Stimulated activated CD8-positive, alpha-beta memory T cell treated with anti-CD3 and anti-CD28 coated beads, Interleukin-15, amount 100 ng/mL, for 1 hour (primary cell): ENCODE results near the gene GGPS1.
"Not testable (repeated sequence)": the region's sequence is repeated elsewhere in the genome, so short reads cannot be mapped to it uniquely, and the experiment has no call there.

Experiments used
- DNase-seq: peaks from one replicate; pipeline ENCODE4 v3.0.0-alpha.2; 2020; ENCODE audit warnings: low read depth

Gene GGPS1

DNA sequence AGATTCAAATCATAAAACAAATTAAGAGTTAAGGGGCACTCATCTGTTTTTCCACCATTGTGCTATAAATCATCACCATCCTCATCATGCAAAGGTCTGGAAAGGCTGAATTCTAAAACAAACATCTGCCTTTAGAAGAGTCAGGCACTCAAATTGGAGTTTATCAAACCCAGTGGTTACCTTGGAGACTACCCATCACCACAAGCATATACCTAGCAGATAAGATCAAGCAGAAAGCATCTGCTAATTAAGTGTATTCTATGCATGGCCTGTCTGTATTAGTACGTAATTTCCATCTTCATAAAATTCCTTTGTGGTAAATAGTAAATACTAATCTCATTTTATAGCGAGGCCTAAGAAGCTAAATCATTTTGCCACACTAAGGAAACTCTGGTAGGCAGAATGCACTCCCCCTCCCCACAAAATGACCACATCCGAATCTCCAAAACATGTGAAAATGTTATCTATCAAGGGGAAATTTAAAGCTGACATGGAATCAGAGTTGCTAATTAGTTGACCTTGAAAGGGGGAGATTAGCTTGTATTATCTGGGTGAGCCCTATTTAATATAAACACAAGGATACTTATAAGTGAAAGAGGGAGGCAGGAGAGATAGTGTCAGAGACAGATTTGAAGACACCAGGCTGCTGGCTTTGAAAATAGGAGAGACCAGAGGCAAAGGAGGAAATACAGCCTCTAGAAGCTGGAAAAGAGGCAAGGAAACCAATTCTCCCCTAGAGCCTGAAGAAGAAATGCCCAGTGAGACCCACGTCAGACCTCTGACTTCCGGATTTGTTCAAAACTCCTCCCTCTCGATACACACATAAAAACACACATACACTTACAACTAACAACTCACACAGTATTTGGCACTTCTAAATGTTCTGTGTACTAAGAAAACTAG is 23.6 kb upstream of the GGPS1 start:
- no peak for DNase-seq

DNA sequence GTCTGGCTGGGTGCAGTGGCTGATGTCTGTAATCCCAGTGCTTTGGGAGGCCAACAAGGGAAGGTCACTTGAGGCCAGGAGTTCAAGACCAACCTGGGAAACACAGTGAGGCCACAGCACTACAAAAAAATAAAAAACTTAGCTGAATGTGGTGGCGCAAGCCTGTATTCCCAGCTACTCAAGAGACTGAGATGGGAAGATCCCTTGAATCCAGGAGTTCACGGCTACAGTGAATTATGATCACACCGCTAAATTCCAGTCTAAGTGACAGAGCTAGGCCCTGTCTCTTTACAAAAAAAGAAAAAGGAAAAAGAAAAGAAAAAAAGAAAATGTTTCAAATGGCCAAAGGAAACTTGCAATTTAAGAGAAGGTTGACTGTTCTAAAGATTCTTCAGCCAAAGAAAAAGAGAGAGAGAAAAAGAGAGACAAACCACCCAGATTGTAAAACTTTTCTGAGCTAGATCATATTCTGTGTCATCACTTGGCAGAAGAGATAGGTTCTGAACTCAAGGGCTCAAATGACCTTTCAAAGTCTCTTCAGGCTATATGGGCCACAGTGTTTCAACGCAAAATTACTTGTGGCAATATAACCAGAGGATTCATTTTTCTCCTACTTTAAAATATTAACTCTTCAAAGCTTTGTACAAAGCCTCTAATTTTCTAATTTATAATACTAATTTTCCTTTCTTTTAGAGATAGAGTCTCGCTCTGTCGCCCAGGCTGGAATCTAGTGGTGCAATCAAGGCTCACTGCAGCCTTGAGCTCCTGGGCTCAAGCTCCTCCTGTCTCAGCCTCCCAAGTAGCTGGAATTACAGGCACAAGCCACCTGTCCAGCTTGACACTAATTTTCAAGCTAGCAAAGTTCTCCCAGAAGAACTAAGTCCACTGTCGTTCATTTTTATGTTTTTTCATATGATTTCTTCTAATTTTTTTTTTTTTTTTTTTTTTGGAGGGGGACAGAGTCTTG is 20.9 kb upstream of the GGPS1 start:
- DNase-seq: no peak

DNA sequence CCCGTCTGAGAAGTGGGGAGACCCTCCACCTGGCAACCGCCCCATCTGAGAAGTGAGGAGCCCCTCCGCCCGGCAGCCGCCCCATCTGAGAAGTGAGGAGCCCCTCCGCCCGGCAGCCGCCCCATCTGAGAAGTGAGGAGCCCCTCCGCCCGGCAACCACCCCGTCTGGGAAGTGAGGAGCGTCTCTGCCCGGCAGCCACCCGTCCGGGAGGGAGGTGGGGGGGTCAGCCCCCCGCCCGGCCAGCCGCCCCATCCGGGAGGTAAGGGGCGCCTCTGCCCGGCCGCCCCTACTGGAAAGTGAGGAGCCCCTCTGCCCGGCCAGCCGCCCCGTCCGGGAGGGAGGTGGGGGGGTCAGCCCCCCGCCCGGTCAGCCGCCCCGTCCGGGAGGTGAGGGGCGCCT is 19.2 kb upstream of the GGPS1 start:
- DNase-seq: not testable (repeated sequence)

DNA sequence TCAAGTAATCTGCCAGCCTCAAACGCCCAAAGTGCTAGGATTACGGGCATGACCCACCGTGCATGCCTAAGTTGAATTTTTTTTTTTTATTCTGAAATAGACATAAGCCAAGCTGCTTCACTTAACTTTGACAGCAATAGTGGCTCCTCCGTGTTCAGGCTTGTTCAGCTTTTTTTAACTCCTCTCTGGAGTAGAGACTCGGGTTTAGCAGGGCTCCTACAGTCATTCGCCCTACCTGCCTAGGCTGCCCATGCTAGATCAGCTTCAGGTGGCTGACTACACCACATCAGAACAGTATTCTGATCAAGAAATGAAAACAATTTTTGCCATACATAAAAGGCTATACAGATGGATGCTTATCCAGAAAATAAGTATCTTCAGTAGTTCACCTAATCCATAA is 15.1 kb upstream of the GGPS1 start:
- DNase-seq: no peak

DNA sequence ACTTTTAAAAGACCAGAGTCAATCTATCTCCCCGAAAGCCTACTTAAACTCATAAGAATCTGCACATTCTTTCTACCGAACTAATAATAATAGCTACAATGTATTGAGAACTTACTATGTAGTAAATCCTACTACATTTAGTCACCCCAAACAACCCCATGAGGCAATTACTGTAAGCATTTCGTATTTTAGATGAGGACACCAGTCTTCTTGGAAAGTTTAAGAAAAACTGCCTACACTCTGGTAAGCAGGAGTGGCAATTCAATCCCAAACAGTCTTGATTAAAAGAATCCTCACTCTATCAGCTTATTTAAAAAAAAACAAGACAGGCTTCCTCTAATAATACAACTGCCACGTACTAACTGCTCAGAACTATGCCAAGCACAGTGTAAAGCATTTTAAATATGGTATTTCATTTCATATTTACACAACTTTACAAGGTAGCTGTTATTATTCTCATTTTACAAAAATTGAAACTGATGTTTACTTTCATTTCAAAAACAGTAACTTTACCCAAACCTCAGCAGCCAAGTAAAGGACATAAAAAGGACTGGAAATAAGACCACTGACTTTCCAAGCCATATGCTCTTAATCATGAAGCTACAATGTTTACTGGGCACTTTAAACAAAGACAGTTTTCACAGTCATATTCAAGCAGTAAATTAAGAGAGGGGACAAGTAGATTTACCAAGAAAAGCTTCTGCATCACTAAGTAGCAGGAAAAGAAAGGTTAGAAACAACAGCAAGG is 14.3 kb upstream of the GGPS1 start:
- DNase-seq: no peak

DNA sequence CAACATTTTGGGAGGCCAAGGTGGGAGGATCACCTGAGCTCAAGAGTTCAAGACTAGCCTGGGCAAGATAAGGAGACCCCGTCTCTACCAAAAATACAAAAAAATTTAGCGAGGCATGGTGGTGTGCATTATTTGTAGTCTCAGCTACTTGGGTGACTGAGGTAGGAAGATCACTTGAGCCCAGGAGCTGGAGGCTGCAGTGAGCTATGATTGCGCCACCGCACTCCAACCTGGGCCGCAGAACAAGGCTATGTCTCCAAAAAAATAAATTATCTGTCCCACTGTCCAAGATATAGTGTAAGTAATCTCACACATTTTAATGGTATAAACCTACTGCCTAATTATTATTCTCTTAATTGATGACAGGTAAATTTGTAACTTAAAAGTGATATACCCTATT is 13.2 kb upstream of the GGPS1 start:
- no peak for DNase-seq

DNA sequence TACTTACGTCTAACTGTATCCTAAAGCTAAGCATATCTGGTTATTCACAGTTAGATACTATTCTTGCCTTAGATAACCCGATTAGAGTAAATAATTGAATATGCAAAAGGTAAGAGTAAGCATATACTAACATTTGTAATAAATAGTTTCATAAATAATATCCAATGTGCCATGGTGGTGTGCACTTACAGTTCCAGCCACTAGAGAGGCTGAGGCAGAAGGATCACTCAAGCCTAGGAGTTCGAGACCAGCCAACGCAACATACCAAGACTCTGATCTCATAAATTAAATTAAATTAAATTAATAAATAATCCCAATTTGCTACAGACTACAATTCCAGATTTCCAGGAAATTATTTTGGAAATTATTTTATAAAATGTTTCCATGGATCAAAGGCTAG is 12.6 kb upstream of the GGPS1 start:
- no peak for DNase-seq

DNA sequence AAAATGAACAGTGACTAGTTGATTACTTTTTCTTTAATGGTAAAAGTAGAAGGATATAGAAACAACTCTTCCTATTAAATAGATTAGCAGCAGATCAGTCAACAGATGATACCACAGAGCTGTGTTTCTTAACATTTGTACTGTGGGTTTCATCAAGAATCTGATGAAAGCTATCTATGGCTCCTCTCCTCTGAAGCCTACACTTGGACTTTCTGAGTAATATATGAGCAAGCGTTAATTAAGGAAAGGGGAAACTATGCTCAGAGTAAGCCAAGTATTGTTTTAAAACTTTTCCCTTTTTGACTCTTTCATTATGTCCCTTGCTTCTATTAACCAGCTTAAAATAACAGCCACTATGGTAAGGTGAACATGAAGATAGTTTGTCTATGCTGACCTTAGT is 11.2 kb upstream of the GGPS1 start:
- no peak for DNase-seq

DNA sequence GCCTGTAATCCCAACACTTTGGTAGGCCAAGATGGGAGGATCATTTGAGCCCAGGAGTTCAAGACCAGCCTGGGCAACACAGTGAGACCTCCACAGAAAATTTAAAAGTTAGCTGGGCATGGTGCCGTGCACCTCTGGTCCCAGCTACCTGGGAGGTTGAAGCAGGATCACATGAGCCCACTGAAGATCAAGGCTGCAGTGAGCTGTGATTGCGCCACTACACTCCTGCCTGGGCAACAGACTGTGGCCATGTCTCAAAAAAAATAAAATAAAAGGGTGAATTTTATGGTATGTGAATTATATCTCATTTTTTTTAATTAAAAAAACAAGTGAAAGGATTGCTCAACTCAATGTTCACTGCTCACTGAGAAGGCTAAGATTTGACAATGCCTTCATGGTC is 9.1 kb upstream of the GGPS1 start:
- DNase-seq: no peak

DNA sequence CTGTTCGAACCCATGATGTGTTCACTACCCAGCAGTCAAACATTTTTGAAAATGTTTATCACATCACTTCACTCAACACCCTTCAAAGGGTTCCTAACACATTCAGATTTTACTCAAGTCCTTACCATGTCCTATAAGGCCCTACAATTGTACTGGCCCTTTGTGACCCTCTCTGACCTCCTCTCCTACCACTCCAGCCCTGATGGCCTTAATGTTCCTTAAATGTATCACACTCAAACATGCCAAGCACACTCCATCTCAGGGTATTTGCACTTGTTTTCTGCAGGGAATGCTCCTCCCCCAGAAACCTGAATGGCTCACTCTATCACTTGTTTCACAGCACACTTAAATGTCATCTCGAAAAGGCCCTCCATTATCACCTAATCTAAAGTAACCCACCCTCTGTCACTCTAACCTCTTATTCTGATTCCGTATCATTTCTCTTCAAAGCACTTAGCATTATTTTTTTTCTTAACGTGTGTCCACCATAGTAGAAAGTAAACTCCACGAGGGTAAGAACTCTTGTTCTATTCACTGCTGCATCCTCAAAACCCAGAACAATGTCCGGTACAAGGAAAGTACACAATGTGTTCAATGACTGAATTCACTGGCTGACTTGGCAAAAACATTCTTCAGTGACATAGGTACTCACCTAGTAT is 7.7 kb upstream of the GGPS1 start:
- DNase-seq: no peak

DNA sequence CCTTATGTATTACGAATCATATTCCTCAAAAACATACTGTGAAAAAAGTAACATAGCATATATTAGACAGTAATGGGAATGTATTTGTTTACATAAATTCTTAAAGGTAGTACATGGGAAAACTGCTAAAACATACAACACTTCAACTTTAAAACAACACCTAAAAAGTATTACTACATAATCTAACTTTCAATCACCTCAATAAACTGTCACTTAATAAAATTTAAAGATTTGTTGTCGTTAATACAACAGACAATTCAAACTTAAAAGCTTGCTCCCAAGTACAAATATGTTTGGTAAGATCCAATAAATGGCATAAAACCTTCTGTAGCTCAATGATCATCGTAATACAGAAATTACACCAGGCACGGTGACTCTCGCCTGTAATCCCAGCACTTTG is 4.1 kb upstream of the GGPS1 start:
- DNase-seq: no peak

DNA sequence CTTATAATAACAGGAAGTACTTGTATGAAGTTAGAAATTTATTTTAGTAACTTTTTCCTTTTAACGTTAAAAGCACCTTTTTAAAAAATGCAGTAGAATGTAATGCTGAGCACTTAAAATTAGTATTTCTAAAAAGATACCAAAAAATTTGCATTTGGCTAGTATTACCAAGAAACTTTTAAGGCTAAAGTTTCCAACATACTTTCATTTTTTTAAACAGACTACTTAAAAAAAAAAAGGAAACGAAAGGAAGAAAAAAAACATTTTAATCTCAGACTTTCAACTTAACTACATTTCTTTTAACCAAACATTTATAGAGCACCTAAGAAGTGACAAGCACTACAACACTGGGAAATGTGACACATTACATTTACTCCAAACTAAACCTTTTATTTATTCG is 3.2 kb upstream of the GGPS1 start:
- no peak for DNase-seq

DNA sequence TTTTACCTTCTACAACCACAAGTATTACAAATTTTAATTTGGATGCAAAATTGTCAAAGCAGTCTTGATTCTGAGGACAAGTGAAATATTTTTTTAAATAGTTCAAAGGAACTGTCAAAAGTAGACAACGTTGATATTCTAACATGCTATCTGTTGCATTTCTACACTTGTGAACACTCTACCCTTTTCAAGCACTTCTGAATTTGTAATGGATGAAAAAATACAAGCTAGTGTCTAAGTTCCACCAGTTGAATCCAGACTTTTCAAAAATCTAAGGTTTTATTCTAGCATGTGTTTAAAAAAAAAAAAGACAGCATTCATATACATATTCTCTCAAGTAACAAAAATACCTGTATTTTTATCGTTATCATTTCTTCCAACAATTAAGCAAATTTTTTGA is 2.5 kb upstream of the GGPS1 start:
- DNase-seq: no peak

DNA sequence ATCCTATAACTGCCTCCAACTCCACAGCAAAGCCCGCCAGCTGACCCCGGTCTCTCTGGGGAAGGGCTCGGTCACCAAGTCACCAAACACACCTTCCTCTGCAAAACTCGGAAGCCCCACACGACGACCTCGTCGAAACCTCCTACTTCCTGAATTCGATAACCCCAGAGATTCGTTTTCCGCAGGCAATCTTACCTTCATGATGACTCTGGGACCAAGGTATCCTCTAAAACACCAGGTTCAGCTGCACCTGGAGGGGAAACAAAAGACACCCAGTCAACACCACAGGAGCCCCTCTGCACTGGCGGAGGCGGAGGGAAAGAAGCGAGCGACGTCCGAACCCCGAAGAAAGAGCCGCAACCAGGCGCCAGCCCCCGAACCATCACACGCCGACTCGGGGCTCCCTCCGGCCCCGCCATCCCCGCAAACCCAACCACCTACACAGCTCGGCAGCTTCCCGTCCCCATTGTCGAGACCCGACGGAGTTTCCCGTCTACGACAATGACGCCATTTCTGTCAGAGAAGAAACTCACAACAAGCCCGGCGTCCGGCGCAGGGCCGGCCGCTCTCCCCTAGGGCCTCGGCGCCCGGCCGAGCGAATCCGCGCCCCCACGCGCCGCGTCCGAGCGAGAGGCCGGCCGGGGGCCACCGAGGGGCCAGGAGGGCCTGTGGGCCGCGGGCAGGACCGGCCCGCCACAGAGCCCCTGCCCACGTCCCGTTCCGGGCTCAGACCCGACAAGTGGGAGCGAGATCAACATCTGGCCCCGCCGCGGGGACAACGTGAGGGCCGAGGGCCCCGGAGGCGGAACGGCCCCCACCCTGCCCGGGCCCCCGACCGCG is 1.4 kb upstream of the GGPS1 start:
- peak; percentile 11 for DNase-seq

DNA sequence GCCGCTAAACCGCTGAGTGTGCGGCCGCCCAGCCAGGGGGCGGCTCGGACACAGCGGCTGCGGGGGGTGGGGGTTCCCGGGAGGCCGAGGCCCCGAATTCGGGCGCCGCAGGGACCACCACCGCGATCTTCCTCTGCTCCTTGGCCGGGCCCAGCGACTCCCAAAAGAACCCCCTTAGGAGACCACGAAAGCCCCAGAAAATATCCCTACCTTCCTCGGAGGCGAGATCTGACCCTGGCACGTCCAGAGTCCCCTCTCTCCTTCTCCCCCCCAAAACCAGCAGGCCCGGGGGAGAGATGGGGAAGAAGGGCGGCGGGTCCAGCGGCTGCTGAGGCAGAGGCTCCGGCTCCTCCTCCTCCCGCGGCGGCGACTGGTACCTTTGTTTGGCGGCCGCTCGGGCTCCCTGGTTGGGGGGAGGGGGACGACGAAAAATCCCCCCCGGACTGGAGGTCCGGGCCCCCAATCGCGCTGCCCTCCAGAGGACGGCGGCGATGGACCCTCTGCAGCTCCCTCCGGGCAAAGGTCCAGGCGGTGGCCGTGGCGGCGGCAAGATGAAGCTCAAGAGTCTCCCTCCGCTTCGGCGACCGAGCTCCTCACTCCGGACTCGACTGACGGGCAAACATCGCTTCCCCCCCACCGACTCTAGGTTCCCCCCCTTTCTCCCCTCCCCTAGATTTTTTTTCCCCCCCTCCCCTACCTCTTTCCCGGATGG is 655 bp upstream of the GGPS1 start, which contains the start of gene ARID4B:
Gene ARID4B (minus strand): TSS at position 621 of the 712 bp plus-strand sequence. CDS start 1,260 bp downstream, outside the sequence.
- DNase-seq: no peak

DNA sequence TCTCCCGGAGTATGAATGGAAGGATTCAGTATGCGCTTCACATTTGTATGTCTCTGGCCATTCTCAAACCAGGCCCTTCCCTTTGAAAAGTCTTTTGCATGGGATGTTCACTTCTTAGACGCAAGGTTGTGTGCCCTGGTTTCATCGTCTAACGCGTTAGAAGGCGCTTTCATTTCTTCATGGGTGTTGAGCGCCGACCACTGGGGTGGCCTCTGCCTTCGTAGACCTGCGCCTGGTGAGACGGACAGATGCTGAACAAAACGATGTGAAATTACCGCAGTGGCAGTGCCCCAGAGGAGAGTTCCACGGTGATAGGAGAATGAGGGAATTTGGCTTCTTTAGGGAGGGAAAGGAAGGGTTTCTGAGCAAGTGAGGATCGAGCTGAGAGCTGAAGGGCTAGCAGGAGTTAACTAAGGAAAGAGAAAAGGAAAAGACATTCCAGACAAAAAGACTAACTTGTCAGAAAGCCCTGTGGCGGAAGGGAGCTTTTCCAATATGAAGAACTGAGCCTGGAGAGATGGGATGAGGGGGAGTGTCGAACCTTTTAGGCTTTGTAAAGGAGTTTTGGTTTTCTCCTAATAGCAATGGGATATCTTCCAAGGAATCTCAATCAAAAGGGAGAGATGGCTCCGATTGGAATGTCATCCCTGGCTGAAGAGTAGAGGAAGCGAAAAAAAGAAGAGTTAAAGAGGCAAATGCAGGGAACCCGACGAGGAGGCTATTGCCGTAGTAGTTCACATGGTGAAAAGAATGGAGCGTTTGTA is 951 bp downstream of the GGPS1 start:
- peak; percentile 20 for DNase-seq

DNA sequence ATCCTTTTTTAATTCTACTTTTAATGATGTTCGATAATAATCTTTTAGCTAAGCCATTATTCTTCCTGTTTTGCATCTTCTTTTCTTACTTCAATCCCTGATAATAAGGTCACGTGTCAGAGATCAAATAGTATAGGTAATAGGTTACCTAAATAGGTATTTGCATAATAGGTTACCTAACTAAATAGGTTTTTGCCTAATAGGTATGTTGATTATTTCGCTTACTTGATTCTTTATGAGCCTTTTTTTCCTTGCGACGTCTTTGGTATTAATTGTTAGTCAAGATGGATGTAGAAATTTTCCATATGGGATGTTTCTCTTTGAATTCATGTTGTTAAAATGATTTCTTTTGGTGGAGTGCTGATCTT is 2.5 kb downstream of the GGPS1 start:
- DNase-seq: no peak

DNA sequence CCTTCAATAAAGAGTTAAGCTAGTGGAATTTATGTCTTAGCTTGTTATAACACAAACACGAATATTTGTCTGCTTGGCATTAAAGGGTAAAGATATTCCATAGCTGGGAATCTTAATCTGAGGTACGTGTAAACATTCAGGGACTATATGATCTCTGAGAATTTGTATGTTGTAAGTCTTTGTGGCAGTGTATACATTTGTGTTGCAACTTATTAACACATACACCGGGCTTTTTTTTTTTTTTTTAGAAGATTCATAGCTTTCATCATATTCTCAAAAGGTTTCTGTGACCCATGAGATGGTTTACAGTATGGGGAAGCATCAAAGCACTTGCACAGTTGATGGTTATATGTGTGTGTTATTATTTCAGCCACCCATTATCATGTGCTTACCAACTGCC is 3.0 kb downstream of the GGPS1 start:
- DNase-seq: no peak

DNA sequence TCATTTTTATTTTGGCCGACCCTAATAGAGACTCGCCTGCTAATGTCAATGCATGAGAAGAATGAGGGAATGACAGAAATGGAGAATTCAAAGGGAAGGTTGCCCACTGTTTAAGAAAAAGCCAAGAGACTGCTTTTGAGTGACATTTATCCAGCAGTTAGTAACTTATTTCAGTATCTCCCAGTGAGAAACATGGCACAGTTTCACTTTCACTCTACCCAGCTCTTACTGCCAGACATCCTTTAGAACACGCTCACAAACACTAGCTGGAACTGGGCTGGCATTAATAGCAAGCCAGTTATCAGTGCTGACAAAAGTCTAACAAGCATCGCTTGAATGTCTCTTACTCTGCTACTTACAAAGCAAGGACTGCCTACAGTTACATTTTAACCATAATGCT is 8.5 kb downstream of the GGPS1 start:
- DNase-seq: no peak
